PC-9 (cell line): ENCODE results near the gene ADAMTS2.

ENCODE experiments used
- EZH2 ChIP-seq: fragments of 200-600 bp; sonication (generic); IDR thresholded peaks from 2 replicates; pipeline ENCODE4 v1.8.0; 2017; ENCODE audit warnings: antibody characterized with exemption, low read depth
- TF ChIP-seq, protein P1 (sequence below): fragments of 200-600 bp; sonication (generic); conservative IDR thresholded peaks from 2 replicates; pipeline ENCODE4 v1.6.1; 2017; ENCODE audit warnings: mixed run types, antibody characterized with exemption, mild to moderate bottlenecking, moderate library complexity

DNA sequence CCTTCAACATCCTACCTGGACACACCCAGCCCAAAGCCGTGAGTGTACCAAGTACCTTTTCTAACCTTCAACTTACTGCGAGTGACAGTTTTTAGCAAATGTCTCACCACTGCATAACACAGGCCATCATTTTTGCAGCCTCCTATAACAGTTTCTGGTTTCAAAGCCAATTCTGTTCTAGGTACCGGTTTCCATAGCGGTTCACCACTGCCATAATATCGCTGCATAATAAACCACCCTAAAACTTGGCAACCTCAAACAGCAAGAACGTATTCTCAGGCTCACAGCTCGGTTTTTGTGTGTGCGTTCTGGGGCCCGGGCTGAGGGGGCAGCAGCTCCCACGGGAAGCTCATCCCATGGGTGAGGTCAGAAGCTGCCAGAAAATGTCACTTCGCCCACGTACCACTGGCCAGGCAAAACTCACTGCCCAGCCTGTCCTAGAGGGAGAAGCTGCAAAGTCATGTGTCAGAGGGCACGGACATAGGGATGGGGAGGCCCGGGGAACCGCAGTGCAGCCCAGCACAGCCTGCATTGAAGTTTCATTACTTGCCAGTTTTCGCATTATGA, 15.9 kb upstream of the ADAMTS2 start:
- TF ChIP-seq, protein P1, sequence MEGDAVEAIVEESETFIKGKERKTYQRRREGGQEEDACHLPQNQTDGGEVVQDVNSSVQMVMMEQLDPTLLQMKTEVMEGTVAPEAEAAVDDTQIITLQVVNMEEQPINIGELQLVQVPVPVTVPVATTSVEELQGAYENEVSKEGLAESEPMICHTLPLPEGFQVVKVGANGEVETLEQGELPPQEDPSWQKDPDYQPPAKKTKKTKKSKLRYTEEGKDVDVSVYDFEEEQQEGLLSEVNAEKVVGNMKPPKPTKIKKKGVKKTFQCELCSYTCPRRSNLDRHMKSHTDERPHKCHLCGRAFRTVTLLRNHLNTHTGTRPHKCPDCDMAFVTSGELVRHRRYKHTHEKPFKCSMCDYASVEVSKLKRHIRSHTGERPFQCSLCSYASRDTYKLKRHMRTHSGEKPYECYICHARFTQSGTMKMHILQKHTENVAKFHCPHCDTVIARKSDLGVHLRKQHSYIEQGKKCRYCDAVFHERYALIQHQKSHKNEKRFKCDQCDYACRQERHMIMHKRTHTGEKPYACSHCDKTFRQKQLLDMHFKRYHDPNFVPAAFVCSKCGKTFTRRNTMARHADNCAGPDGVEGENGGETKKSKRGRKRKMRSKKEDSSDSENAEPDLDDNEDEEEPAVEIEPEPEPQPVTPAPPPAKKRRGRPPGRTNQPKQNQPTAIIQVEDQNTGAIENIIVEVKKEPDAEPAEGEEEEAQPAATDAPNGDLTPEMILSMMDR = no peak
- no peak for TF ChIP-seq EZH2
